AG04450 (cell line): ENCODE results near the gene KIT. TPM values are rescaled to one million over a fixed set of nuclear protein-coding genes. Genes with fewer than 3 reads are reported as not detected.

Source experiments
- CTCF ChIA-PET: fragments of 300-600, 350-600 bp; formaldehyde crosslinking; extraction: SDS; loops from one replicate; lab custom pipeline; 2022; ENCODE audit warnings: antibody characterized with exemption, inconsistent platforms; lab: Charles Lee
- POLR2A ChIA-PET: fragments of 350-600 bp; formaldehyde crosslinking; extraction: SDS; loops from one replicate; lab custom pipeline; 2021; ENCODE audit warnings: antibody characterized with exemption, inconsistent platforms; lab: Yijun Ruan, JAX
- DNase-seq: peaks from one replicate; pipeline ENCODE4 v3.0.0-alpha.2; 2011; ENCODE audit warnings: low read depth, low spot score
- H3K27ac ChIP-seq: one replicate; pipeline ENCODE4 v1.5.1; 2012; ENCODE audit warnings: low read depth, low read length, control low read depth
- H3K27me3 ChIP-seq: one replicate; pipeline ENCODE4 v1.6.0; 2012; ENCODE audit warnings: low read length; ENCODE audit not compliant: control insufficient read depth, insufficient read depth
- H3K4me3 ChIP-seq: 2 replicates; pipeline ENCODE4 v1.5.1; 2011; ENCODE audit warnings: mild to moderate bottlenecking, low read depth, low read length, control low read depth
- H3K9me3 ChIP-seq: 2 replicates; pipeline ENCODE4 v1.5.1; 2012; ENCODE audit warnings: low read length; ENCODE audit not compliant: control insufficient read depth, insufficient read depth
- polyA plus RNA-seq: library from polyadenylated mRNA; depleted of rRNA; stranded (reverse); fragments of >200 nt; gene quantifications from 2 replicates; pipeline ENCODE4 v1.2.3, GENCODE V29; 2011
- TF ChIP-seq, protein P1 (sequence below): IDR thresholded peaks from 2 replicates; pipeline ENCODE4 v1.5.1; 2011; ENCODE audit warnings: low read depth, low read length, control low read depth, inconsistent platforms

Gene KIT
- polyA plus RNA-seq, 1 experiment = 0.07 TPM

DNA sequence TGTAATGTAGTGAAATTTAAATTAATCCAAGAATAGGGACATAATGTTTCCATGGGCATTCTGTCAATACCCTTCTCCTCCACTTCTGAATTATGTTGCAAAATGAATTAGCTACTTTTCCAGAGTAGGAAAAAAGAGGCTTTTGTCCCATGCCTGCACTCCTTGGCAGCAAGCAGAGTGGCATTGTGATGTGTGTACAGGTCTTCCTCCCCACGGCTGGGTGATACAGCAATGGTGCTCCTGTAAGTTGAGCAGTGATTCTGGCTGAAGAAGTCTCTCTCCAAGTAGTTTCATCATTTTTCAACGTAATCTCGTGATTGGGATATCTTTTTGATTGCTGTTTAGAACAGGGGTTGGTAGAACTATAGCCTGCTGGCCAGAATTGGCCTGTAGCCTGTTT lies 59.9 kb downstream of the KIT start:
- Histone ChIP-seq H3K4me3 (no peak overlapping the region), H3K27me3 (no peaks in the 10 kb centered on the region), H3K27ac (no peak overlapping the region), H3K9me3 (no peaks in the 10 kb centered on the region)
- TF ChIP-seq, protein P1, sequence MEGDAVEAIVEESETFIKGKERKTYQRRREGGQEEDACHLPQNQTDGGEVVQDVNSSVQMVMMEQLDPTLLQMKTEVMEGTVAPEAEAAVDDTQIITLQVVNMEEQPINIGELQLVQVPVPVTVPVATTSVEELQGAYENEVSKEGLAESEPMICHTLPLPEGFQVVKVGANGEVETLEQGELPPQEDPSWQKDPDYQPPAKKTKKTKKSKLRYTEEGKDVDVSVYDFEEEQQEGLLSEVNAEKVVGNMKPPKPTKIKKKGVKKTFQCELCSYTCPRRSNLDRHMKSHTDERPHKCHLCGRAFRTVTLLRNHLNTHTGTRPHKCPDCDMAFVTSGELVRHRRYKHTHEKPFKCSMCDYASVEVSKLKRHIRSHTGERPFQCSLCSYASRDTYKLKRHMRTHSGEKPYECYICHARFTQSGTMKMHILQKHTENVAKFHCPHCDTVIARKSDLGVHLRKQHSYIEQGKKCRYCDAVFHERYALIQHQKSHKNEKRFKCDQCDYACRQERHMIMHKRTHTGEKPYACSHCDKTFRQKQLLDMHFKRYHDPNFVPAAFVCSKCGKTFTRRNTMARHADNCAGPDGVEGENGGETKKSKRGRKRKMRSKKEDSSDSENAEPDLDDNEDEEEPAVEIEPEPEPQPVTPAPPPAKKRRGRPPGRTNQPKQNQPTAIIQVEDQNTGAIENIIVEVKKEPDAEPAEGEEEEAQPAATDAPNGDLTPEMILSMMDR = no peak
- ChIA-PET POLR2A (no interaction called here), CTCF (no interaction called here)
- no peak for DNase-seq

DNA sequence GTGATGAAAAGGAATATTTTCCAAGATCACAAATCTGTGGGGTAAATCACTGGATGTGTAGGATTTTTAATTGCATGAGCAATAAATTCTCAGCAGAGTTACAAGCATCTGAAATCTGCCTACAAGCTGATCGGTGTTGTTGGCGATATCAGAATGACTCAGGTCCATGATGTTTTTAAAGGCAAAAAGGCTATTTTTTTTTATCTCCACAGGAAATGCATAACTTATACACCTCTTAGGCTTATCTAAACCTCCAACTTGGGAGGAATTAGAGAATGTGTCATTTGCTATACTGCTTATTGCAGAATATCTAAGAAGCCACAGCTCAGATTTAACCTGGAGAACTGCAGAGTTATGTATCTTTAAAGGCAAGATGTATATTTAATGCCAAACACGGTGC lies 61.6 kb downstream of the KIT start:
- no peak for DNase-seq
- POLR2A ChIA-PET = no interaction called here
- no peak overlapping the region for H3K4me3 ChIP-seq
- TF ChIP-seq, protein P1 = no peak
- H3K9me3 ChIP-seq = no peaks in the 10 kb centered on the region
- no peaks in the 10 kb centered on the region for H3K27me3 ChIP-seq
- H3K27ac ChIP-seq = no peak overlapping the region
- CTCF ChIA-PET = no interaction called here

DNA sequence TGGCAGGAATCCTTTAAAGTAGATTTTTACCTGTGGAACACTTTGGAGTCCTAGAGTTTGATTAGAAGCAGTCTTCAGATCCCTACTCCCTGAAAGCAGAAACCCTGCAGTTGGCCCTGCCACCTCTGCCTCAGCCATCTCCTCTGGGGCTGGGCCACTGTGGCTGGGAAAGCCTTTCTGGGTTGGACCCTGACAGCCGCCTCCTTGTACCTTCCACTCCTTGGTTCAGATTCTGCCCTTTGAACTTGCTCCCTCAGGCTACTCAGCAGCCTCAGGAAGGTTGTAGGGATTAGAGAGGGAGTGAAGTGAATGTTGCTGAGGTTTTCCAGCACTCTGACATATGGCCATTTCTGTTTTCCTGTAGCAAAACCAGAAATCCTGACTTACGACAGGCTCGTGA lies 65.5 kb downstream of the KIT start:
- CTCF ChIA-PET = no interaction called here
- TF ChIP-seq, protein P1 = no peak
- no peak overlapping the region for H3K27ac ChIP-seq
- H3K4me3 ChIP-seq = no peak overlapping the region
- DNase-seq = no peak
- POLR2A ChIA-PET = no interaction called here
- no peaks in the 10 kb centered on the region for H3K27me3 ChIP-seq
- no peaks in the 10 kb centered on the region for H3K9me3 ChIP-seq

DNA sequence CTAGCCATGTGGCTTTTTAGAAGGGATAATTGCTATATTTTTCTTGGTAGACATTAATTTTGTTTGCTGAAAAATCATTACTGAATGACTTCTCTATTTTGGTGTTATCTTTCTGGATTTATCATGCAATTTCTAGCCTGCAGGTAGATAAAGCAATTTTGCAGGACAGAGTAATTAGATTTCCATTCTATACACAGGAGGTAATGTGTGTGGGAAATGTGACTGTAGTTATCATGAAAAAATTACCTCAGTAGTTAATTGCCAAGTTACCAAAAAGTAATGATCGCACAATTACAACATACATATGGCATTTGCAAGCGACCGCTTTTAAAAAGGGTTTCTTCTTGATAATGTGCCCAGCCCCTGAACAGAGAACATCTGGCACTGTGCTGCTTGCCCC lies 66.1 kb downstream of the KIT start:
- ChIA-PET POLR2A (no interaction called here), CTCF (interaction anchor here (0.6 kb wide), 1 partner anchor 148 kb away, joined by 3 read pairs; no protein-coding TSS in a partner anchor)
- Histone ChIP-seq H3K27me3 (no peaks in the 10 kb centered on the region), H3K27ac (no peak overlapping the region), H3K9me3 (no peaks in the 10 kb centered on the region), H3K4me3 (no peak overlapping the region)
- no peak for DNase-seq
- TF ChIP-seq, protein P1 = no peak

DNA sequence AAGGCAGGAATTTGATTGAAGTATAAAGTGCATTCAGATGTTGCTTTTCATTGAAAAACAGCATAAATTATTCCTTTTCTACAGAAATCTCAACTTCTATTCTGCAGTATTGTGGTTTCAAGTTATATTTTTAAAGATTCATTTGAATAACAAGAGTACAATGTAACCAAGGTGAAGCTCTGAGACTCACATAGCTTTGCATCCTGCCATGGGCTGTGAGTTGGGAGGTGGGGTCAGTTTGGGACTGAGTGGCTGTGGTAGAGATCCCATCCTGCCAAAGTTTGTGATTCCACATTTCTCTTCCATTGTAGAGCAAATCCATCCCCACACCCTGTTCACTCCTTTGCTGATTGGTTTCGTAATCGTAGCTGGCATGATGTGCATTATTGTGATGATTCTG lies 69.2 kb downstream of the KIT start:
- Histone ChIP-seq H3K27ac (no peak overlapping the region), H3K9me3 (no peaks in the 10 kb centered on the region), H3K27me3 (no peaks in the 10 kb centered on the region), H3K4me3 (no peak overlapping the region)
- ChIA-PET POLR2A (no interaction called here), CTCF (no interaction called here)
- no peak for DNase-seq
- TF ChIP-seq, protein P1 = no peak
